Activated CD8-positive, alpha-beta memory T cell treated with anti-CD3 and anti-CD28 coated beads, Interleukin-2, amount 50 U/mL, for 4 hours (primary cell): Measurements from ENCODE around the gene BANP.
"Not testable (repeated sequence)": the region's sequence is repeated elsewhere in the genome, so short reads cannot be mapped to it uniquely, and the experiment has no call there.

Experiments
- DNase-seq: peaks from one replicate; pipeline ENCODE4 v3.0.0-alpha.2; 2020

Gene BANP

GRCh38 chr16:88002211-88002610 lies 51.0 kb downstream of the BANP start:
- no peak for DNase-seq

GRCh38 chr16:88002749-88003148 lies 51.5 kb downstream of the BANP start:
- DNase-seq, result no peak

- no peak for DNase-seq
These were observed 52.1 kb downstream of the BANP start for GRCh38 chr16:88003316-88003715.

GRCh38 chr16:88003736-88004135 lies 52.5 kb downstream of the BANP start:
- no peak for DNase-seq

- DNase-seq, result no peak
These were observed 53.2 kb downstream of the BANP start for GRCh38 chr16:88004391-88004790.

- DNase-seq, result no peak
These were observed 53.9 kb downstream of the BANP start for GRCh38 chr16:88005181-88005581.

GRCh38 chr16:88005968-88006367 lies 54.7 kb downstream of the BANP start:
- DNase-seq, result no peak

- DNase-seq, result no peak
These were observed 56.1 kb downstream of the BANP start for GRCh38 chr16:88007321-88007731.

GRCh38 chr16:88008840-88009239 lies 57.6 kb downstream of the BANP start:
- no peak for DNase-seq

- no peak for DNase-seq
These were observed 58.5 kb downstream of the BANP start for GRCh38 chr16:88009563-88010342.

DNA sequence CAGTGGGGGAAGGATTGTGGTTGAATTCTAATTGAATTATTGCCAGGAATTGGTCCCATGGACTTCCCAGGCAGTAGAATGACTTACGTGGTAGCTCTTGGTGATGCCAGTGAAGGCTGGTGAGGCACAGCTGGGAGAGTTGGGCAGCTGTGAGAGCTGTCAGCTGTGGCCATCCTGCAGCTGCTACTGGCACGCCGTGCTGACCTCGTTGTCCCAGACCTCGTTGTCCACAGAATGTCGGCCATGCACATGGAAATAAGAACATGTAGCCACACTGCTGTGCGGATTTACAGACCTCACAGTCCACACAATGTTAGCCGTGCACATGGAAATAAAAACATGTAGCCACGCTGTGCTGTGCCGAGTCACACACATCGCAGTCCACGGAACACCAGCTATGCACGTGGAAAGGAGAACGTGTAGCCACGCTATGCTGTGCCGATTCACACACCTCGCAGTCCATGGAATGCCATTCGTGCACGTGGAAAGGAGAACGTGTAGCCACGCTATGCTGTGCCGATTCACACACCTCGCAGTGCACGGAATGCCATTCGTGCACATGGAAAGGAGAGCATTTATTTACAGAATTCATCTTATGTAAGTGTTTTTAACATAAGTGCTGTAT lies 59.2 kb downstream of the BANP start:
- no peak for DNase-seq

DNA sequence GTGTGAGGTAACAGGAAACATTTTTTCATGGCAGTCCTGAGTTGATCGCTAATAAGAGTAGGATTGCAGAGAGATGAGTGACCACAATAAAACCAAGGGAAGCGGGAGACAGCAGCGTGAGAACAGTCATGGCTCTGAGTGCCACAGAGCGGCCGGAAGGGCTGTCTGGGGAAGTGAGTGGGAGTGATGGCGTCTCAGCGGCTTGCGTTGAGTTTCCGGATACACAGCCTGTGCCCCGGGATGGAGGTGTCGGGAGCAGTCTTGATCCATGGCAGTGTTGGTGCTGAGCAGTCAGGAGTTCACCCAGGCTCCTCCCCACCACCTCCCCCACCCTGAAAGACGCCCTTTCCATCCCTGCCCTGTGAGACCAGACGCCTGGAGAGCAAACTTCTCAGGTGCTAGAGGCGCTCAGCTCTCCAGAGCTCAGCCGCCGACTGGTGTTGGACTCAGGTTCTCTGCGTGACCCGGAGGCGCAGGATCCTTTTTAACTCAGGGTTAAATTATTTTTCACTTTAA lies 59.8 kb downstream of the BANP start:
- DNase-seq, result no peak

GRCh38 chr16:88012360-88012759 lies 61.1 kb downstream of the BANP start:
- no peak for DNase-seq

- no peak for DNase-seq
These were observed 61.9 kb downstream of the BANP start for GRCh38 chr16:88013091-88013609.

DNA sequence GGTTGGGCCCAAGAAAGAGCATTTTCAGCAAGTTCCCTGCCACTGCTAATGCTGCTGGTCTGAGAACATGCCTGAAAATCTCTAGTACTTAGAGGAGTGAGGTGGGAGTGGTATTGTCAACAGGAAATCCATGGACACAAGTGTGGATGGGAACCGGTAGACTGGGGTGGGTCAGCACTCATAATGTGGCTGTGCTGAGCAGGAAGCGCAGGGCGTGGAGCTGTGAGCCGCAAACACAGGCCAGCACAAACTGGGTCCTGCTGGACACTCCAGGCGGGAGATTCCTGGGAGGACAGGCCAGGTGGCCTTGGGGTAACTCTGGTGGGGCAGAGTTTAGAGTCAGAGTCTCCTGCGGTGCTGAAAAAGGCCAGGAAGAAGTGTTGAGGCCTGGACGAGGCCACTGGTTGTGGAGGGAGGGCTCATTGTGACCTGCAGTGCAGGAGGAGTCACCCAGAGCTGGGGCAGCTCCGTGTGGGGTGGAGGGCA lies 62.6 kb downstream of the BANP start:
- no peak for DNase-seq

GRCh38 chr16:88014252-88014781 lies 63.1 kb downstream of the BANP start:
- DNase-seq, result no peak

DNA sequence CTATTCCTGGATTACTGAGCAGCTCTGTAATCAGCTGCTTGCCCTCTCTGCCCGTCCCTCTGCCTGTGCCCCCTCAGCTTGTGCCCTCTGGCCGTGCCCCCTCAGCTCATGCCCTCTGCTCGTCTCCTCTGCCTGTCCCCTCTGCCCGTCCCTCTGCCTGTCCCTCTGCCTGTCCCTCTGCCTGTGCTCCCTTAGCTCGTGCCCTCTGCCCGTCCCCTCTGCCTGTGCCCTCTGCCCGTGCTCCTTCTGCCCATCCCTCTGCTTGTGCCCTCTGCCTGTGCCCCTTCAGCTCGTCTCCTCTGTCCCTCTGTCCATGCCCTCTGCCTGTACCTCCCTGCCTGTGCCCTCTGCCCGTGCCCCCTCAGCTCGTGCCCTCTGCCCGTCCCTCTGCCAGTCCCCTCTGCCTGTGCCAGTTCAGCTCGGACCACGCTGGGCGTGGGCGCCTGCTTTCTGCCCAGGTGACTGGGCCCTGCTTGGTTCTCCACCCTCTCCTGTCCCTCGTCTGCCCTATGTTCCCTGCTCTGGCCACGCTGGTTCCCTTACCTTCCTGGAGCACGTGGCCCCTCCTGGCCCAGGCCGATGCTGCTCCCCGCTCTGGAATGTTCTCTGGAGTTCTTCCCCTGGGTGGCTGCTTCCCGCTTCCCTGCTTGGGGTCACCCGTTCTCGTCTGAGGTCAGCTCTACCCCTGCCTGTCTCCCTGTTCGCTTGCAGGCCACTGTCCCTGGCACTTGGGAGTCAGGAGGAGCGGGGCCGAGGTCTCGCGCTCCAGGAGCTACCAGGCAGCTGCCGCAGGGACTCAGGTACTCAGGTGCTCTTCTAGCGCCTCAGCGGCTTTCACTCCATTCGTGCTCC lies 63.9 kb downstream of the BANP start:
- DNase-seq, result no peak

GRCh38 chr16:88015806-88016140 lies 64.5 kb downstream of the BANP start:
- no peak for DNase-seq

DNA sequence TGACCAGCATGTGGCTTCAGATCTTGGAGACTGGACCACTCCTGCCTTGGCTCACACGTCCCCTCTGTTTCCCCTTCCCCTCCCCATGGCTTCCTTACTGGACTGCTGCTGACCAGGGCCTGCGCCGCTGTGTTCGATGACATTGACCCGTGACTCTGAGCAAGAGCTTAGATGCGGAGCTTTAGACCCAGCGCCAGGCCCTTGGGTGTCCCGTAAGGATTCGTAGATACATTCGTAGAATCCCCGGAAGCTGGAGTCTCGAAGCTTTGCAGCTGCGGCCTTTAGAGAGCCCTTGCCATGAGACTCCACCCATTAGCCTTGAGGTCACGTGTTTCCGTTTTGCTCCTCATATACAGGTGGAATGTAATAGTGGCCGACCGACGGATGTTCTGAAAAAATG lies 65.2 kb downstream of the BANP start:
- DNase-seq, result not testable (repeated sequence)

DNA sequence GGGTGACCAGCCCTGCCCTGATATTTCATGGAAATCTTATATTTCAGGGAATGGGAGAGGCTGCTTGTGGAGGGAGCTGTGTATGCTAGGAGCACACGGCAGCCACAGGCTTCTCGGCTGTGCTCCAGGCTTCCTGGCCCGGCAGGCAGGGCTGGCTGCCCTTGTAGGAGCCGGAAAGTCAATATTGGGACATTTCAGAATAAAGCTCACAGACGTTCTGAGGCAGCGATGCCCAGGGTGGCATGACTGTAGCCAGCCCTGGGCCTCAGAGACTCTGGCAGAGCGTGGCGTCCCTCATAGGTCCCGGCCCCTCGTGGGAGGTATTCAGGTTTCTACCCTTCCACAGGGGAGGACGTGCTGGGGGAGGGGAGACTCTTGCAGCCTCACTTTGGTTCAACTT lies 65.7 kb downstream of the BANP start:
- no peak for DNase-seq

DNA sequence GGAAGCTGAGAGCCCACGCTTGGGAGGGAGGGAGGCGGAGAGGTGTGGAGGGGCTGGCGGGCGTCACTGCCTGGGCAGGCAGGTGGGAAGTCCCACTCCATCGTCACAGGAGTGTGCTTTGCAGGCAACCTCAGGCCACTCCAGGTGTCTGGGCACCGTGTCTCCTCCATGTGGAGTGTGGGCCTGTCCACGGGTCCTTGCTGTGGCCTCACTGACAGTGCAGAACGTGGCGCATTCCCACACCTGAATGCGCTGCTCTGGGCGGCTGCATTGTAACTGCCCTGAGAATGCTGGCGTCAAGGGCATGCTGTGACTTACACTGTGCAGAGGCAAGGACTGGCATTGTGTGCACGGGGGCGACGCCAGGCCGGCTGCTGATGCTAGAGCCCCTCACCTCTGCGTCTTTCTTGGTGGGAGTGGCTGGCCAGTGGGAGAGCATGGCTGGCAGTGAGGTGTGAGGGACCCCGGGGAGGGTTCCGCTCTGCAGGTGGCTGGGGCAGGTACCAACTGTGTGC lies 66.4 kb downstream of the BANP start:
- no peak for DNase-seq

GRCh38 chr16:88018382-88018781 lies 67.1 kb downstream of the BANP start:
- not testable (repeated sequence) for DNase-seq
